ENCODE measurements around the gene CHST10. TPM values are rescaled to one million over a fixed set of nuclear protein-coding genes. Genes with fewer than 3 reads are reported as not detected.

CHST10 gene
- total and polyA plus RNA-seq, 11 donors = 5.8 to 14.1 (median 8.8) TPM

- no peak overlapping the region for H3K4me3 ChIP-seq
- DNase-seq (no peak), ATAC-seq (no peak)
- WGBS, 4 donors = 87 to 96% (median 95%) methylated on average over 4 to 5 of the region's 5 CpGs
- H3K9me3 ChIP-seq = no peaks in the 10 kb centered on the region
- intact Hi-C loops (cut with DNase I) = no loop called here
- peaks cover 0 to 58% (median 29%) of the 10 kb centered on the region in 9 donors for H3K36me3 ChIP-seq
- no peak overlapping the region for H3K27ac ChIP-seq
- H3K4me1 ChIP-seq = peaks cover 0 to 33% (median 4%) of the 10 kb centered on the region in 12 donors
- H3K27me3 ChIP-seq = no peaks in the 10 kb centered on the region
- TF ChIP-seq POLR2A (IDR thresholded peaks at IDR 0.05) (no peak), CTCF (IDR thresholded peaks at IDR 0.05) (no peak)
These were observed 11.4 kb downstream of the CHST10 start for GRCh38 chr2:100406120-100406508.

GRCh38 chr2:100405403-100406119 is 11.9 kb downstream of the CHST10 start:
- ATAC-seq = no peak
- Histone ChIP-seq H3K27me3 (no peaks in the 10 kb centered on the region), H3K36me3 (peaks cover 0 to 64% (median 30%) of the 10 kb centered on the region in 9 donors), H3K4me1 (peaks cover 0 to 33% (median 4%) of the 10 kb centered on the region in 12 donors), H3K9me3 (no peaks in the 10 kb centered on the region), H3K4me3 (no peak overlapping the region), H3K27ac (no peak overlapping the region)
- WGBS, 4 donors = 95 to 97% (median 95%) methylated on average over 13 of the region's 13 CpGs
- TF ChIP-seq POLR2A (IDR thresholded peaks at IDR 0.05) = no peak
- no peak for TF ChIP-seq CTCF (IDR thresholded peaks at IDR 0.05)
- intact Hi-C loops (cut with DNase I) = no loop called here
- DNase-seq = no peak

GRCh38 chr2:100404411-100404810 is 13.1 kb downstream of the CHST10 start:
- TF ChIP-seq POLR2A (IDR thresholded peaks at IDR 0.05) (no peak), CTCF (IDR thresholded peaks at IDR 0.05) (no peak)
- H3K4me1 ChIP-seq = peaks cover 0 to 23% (median 4%) of the 10 kb centered on the region in 12 donors
- H3K27ac ChIP-seq = no peak overlapping the region
- intact Hi-C loops (cut with DNase I) = no loop called here
- DNase-seq (no peak), ATAC-seq (no peak)
- WGBS, 4 donors = 86 to 94% (median 93%) methylated on average over 7 of the region's 7 CpGs
- no peak overlapping the region for H3K4me3 ChIP-seq
- H3K36me3 ChIP-seq = peaks cover 0 to 64% (median 30%) of the 10 kb centered on the region in 9 donors
- no peaks in the 10 kb centered on the region for H3K27me3 ChIP-seq
- no peaks in the 10 kb centered on the region for H3K9me3 ChIP-seq

GRCh38 chr2:100403722-100404121 is 13.7 kb downstream of the CHST10 start:
- Histone ChIP-seq H3K4me1 (peaks cover 0 to 21% (median 3%) of the 10 kb centered on the region in 12 donors), H3K27ac (no peak overlapping the region), H3K9me3 (no peaks in the 10 kb centered on the region), H3K4me3 (no peak overlapping the region), H3K36me3 (peaks cover 0 to 64% (median 30%) of the 10 kb centered on the region in 9 donors), H3K27me3 (no peaks in the 10 kb centered on the region)
- TF ChIP-seq CTCF (IDR thresholded peaks at IDR 0.05) (no peak), POLR2A (IDR thresholded peaks at IDR 0.05) (no peak)
- ATAC-seq (no peak), DNase-seq (no peak)
- 67 to 83% (median 80%) methylated on average over 9 to 10 of the region's 10 CpGs for WGBS, 4 donors
- intact Hi-C loops (cut with DNase I) = no loop called here

Measured in heart left ventricle (tissue), 16 donors.